Prostate gland (tissue), 2 donors: ENCODE results near the gene GNA15.

Experiments used
- CTCF ChIP-seq, 4 experiments: fragments of 200-600 bp in 2 of 4; fragments of 450-650 bp in 2 of 4; sonication (generic) in 2 of 4; IDR thresholded peaks; 1 replicate in 3 of 4; 2 replicates in 1 of 4; pipeline ENCODE4 v1.5.1; 2016 to 2019; ENCODE audit warnings: antibody characterized with exemption in 4 of 4, mild to moderate bottlenecking in 2 of 4, moderate library complexity in 2 of 4
- POLR2A ChIP-seq: fragments of 450-650 bp; IDR thresholded peaks from one replicate; pipeline ENCODE4 v1.6.1; 2016; ENCODE audit warnings: antibody characterized with exemption, mild to moderate bottlenecking

GRCh38 chr19:3115916-3116602, 19.8 kb upstream of the GNA15 start:
- TF ChIP-seq CTCF (IDR thresholded peaks at IDR 0.05): no peak
- TF ChIP-seq POLR2A: no peak
